WI38 (cell line): ENCODE measurements around the gene TCEANC2.

Experiments used
- H3K4me3 ChIP-seq: 2 replicates; pipeline ENCODE4 v1.5.1; 2011; ENCODE audit warnings: low read depth, mild to moderate bottlenecking, control low read depth, low read length
- CTCF ChIP-seq: IDR thresholded peaks from 2 replicates; pipeline ENCODE4 v1.5.1; 2012; ENCODE audit warnings: low read depth, mild to moderate bottlenecking, control low read depth, low read length

TCEANC2 gene

GRCh38 chr1:54153535-54154439 lies 100.4 kb downstream of the TCEANC2 start:
- H3K4me3 ChIP-seq = no peak overlapping the region
- TF ChIP-seq CTCF = no peak
